OCI-LY7 (cell line): ENCODE data around the gene NHLRC2.

Experiments used
- EZH2phosphoT487 ChIP-seq: fragments of 200-600 bp; sonication (generic); IDR thresholded peaks from 2 replicates; pipeline ENCODE4 v1.6.1; 2018; ENCODE audit warnings: low read depth, borderline replicate concordance, mild to moderate bottlenecking, mixed run types, antibody characterized with exemption, low read length, moderate library complexity, mixed read lengths
- TF ChIP-seq, protein P1 (sequence below): fragments of 200-600 bp; sonication (generic); conservative IDR thresholded peaks from 2 replicates; pipeline ENCODE4 v1.5.1; 2014; ENCODE audit warnings: mild to moderate bottlenecking, antibody characterized with exemption, low read length, moderate library complexity, mixed read lengths

- TF ChIP-seq, protein P1, sequence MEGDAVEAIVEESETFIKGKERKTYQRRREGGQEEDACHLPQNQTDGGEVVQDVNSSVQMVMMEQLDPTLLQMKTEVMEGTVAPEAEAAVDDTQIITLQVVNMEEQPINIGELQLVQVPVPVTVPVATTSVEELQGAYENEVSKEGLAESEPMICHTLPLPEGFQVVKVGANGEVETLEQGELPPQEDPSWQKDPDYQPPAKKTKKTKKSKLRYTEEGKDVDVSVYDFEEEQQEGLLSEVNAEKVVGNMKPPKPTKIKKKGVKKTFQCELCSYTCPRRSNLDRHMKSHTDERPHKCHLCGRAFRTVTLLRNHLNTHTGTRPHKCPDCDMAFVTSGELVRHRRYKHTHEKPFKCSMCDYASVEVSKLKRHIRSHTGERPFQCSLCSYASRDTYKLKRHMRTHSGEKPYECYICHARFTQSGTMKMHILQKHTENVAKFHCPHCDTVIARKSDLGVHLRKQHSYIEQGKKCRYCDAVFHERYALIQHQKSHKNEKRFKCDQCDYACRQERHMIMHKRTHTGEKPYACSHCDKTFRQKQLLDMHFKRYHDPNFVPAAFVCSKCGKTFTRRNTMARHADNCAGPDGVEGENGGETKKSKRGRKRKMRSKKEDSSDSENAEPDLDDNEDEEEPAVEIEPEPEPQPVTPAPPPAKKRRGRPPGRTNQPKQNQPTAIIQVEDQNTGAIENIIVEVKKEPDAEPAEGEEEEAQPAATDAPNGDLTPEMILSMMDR, result no peak
- no peak for TF ChIP-seq EZH2phosphoT487
Measured at GRCh38 chr10:113846036-113846435, 8.4 kb upstream of the NHLRC2 start.
